ENCODE measurements around the gene RHEX.
"Not testable (repeated sequence)": the region's sequence is repeated elsewhere in the genome, so short reads cannot be mapped to it uniquely, and the experiment has no call there.

Gene RHEX, protein sequence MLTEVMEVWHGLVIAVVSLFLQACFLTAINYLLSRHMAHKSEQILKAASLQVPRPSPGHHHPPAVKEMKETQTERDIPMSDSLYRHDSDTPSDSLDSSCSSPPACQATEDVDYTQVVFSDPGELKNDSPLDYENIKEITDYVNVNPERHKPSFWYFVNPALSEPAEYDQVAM

DNA sequence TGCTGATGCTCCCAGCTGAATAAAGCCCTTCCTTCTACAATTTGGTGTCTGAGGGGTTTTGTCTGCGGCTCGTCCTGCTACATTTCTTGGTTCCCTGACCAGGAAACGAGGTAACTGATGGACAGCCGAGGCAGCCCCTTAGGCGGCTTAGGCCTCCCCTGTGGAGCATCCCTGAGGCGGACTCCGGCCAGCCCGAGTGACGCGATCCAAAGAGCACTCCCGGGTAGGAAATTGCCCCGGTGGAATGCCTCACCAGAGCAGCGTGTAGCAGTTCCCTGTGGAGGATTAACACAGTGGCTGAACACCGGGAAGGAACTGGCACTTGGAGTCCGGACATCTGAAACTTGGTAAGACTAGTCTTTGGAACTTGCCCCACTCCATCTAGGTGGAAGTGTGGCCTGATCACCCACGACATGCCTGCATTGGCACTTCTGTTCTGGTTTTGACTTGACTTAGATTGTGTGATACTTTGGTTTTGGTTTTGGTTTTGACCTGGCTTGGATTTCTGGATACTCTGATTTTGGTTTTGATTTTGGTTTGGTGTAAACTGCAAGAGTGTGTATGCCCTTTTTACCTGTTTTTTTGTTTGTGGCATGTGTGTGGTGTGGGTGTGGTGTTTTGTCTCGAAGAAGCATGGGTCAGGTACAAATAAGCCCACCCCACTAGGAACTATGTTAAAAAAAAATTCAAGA is at the start of gene RHEX:
TSS of gene RHEX (plus strand) at position 255 of the 692 bp plus-strand sequence. CDS start 44,656 bp downstream, outside the sequence.
- not testable (repeated sequence) for DNase-seq

DNA sequence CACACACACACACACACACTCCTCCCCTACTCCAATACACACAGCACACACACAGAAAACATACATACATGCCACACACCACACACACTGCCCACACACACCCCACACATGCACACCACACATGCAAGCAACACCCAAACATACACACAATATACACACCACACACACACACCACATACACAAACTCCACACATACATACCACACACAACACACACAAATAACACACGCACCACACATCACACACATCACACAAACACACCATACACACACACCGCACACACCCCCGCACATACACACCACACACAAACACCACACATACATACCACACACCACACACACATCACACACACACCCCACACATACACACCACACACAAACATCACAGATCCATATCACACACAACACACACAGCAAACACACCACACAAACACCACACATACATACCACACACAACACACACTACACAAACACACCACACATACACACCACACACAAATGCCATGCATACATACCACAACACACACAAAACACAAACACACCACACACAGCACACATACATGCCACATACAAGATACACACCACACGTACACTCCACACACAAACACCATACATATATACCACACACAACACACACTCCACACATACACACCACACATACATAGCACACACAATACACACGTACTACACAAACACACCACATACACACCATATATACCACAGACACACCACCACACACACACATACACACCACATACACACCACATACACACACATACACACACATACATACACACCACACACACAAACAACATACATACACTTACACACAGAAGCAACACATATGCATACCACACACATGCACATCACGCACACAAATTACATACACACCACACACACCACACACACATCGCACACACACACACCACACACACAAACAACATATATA is 48.8 kb upstream of the RHEX start:
- DNase-seq: no peak

DNA sequence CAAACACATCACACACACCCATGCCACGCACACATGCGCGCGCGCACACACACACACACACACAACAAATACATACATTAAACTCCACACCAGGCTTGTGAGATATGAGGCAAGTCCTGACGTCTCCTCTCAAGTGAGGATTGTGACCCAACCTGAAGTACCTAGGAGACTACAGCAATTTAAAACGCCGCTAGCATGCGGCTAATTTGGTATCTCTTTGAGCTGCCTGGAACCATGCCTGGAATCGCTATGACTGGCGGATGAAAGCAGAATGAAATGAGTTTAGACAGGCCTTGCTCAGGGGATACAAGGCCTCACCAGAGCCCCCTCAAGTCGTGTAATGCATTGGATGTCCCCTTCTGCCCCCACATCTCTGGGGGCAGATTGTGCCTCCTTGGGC is 48.1 kb upstream of the RHEX start:
- DNase-seq: no peak

DNA sequence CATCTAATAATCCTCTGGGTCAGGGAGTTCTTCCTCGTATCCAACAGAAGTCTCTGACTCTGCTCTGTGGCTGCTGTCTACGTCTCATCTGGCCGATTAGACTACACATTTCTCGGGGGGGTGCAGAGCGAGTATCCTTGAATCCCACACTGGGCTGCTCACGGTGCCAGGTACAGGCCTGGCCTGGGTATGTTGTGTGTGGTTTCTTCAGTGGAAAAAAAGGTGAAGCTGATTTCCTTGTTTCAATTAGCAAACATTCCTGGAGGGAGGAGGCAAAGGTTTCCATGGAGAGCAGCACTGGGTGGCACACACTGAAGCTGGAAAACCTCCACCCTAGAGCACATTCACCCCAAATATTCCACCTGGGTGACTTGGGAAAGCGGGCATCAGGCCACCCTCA is 47.7 kb upstream of the RHEX start:
- DNase-seq: no peak

DNA sequence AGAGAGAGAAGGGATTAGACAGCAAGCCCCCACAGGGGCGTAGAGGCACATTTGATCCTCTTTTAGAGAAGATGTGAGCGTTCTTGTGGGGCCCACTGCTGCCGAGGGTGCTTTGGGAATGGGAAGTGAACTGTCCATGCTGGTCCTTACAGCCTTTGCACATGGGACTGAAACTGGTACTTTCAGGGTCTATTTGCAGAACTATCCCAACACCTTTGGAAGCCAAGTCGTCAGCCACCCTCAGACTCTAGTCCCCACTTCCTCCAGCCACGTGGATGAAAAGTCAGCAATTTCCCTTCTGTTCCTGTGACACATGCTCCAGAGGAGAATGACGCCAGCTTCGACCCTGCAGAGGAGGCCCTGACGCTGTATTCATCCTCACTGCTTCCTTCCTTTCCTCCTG is 47.2 kb upstream of the RHEX start:
- no peak for DNase-seq

DNA sequence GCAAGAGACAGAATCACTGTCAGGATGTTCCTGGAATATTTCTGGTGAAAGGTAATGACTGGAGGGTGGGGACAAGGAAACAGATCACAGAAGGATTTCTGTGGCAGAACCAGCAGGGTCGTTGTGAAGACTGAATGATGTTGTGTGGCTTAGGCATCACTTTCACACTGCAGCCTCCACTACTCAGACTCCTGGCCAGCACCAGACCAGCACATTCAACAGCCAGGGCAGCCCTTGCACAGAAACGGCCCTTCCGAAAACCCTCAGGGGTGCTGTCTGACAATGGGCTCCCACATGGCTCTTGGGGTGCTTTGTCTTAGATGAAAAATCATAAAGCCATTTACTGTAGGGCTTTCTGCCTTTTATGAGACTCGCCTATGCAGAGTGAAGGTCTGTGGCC is 46.0 kb upstream of the RHEX start:
- no peak for DNase-seq

DNA sequence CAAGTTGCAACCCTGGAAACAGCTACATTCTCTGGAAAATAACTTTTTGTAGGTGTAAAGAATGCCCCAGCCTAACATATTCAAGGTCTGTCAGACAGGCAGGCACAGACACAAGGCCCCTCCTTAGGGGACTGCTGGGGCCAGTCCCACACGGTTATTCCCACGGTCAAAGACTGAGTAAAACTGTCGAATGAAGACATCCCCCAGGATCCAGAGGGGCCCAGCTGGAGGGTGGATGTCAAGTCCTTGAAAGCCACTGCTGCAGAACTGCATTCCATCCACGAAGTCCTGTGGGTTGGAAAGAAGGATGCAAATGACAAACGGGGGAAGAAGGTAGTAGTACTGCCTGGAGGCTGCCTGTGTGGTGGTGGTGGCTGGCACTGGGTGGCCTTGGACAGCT is 42.9 kb upstream of the RHEX start:
- DNase-seq: no peak

DNA sequence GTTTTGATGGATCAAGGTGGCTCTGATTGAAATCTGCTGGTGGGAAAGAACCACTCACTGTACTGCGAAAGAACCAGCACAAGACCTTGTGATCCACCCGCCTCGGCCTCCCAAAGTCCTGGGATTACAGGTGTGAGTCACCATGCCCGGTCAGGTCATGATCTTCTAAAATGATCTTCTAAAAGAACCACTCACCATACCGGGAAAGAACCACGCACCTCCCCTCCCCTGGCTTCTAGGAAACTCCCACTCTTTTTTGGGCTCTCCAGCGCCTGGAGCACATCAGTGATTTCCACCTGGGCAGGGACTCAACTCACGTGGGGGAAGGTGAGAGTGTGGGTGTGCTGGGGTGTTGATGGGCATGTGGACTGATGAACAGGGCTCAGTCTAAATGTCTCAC is 41.9 kb upstream of the RHEX start:
- DNase-seq: peak in 1 of 2 experiments; percentile 27

DNA sequence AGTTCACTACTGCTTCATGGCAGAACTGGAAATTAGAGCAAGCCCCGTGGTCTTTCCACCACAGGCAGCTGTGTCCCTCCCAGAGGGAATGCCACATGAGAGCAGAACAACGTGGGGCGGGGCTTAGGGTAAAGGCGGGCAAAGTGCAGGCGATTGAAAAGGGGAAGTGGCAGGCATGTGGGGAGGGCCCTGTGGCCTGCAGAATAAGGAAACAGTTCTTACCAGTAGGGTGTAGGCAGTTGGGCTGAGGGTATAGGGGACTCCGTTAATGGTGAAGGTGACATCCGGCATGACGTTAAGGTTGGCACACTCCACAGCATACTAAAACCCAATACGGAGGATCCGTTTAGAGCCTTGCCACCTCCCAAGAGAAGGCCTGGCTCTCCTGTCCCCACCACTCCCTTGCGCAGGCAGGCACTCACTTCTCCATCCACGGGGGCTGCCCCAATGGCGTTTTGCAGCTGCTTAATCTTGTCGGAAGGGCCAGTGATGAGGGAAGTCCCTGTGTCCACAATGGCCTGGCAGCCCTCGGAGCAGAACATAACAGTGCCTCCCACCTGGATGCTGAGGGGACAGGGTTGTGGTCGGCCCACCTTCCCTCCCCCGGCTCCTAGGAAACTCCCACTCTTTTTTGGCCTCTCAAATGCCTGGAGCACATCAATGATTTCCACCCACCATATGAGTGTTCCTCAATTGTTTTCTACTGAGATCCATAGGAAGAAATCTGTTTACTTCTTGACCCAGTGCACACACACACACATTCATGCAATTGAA is 40.7 kb upstream of the RHEX start:
- DNase-seq: peak; percentile 10 to 17

DNA sequence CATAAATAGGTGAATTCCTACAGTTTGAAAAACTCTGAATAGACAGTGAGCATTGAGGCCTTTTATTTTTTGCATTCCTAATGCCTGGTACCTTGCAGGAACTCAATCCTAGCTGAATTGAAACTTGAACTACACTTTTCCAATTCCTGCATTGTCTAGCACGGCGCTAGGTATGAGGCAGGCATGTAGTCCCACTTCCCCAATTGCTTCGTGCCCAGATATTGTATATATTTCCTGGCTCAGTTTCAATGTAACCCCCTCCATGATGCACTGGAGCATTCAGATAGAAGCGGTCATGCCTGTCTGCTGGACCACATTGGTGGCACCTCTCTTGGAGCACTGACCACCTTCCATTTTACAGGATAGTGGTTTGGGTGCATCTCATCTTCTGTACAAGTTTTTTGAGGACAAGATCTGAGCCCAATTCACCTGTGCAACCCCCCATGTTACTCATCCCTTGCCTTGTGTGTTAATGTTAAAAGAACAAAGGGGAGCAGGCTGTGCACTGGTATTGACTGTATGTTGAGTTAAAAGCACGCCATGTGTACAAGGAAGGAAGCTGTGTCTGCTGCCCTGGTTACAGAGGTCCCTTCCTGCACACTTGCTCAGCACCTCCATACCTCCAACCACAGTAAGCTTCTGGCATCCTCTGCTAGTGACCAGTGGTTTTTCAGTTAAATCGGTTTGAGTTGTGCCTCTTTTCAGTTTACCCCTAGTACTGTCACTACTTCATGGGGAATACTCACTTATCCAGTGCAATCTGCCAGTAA is 39.8 kb upstream of the RHEX start:
- no peak for DNase-seq

DNA sequence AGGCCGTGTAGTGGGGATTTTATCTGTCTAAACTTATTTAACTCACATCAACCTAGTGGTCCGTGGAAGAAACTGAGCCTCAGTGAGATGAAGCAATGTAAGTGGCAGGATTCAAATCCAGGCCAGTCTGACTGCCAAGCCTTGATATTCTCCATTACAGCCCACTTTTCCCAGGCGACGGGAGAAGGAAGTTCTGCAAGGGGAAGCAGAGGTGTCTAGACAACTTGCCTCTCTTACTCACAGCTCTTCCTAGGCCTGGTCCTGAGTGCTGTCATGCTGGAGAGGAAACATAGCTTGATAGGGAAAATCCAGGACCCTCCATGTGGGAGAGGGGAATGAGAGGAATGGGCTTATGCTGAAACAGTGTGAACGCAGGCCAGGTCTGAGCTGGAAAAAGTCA is 38.4 kb upstream of the RHEX start:
- DNase-seq: no peak

DNA sequence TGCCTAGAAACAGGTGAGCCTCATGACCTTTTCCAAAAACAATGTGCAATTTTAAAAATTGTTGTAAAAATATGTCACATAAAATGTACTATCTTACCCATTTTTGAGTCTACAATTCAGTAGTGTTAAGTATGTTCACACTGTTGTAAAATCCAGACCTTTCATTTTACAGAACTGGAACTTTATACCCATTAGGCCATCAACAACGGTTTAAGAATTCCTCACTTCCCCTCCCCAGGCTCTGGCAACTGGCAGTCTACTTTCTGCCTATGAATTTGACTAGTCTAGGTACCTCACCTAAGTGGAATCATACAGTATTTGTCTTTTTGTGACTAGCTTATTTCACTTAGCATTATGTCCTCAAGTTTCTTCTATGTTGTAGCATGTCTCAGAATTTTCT is 37.9 kb upstream of the RHEX start:
- DNase-seq: no peak

DNA sequence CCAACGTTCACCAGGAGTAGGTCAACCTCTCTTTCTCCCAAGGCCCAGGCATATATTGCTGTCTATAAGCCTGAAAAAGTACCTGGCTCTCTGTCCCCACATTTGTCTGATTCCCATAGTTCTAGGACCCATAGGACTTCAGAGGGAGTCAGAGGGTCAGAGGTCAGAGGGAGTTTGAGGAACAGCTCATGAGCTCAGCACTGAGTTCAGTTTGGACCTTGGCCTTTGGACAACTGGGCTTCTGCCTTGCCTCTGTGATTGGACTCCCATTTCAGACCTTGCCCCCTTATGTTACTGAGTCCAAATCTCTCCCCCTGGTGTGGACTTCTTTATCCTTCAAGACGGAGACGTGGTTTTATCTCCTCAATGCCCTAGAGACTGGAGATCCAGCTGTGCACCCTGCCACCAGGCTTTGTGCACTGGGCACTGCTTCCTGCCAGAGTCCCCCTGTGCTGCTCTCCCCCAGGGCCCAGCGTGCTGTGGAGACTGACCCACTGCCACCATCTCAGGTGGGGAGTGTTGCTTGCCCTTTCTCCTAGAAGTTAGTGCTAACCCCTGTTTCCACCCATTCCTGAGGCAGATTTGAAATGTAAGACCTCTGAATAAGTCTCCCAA is 32.5 kb upstream of the RHEX start:
- no peak for DNase-seq

DNA sequence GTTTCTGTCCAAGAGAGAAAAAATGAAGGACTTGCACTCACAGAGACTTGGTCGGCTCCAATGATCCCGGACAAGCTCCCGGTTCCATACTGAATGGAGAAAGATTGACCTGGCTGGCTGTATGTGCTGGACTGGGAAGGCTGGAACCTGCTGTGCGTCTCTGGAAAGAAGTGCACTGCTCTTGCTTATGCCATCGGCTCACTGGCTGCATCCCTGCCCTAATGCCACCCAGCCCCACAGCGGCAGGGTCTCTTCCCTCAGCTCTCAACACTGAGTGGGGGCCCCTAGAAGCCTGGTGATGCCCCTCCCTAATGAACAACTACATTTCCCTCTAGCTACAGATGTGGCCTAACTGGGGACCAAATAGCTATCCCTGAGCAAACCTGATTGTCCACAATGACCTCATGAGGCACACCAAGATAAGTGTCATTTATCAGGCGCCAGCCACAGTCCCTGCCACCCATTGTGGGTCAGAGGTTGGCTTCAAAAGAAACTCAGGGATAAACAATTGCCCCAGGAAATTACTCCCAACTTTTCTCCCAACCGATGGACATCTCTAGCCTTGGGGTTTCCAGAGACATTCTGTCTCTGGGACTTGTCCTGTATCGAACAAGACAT is 31.9 kb upstream of the RHEX start:
- no peak for DNase-seq

DNA sequence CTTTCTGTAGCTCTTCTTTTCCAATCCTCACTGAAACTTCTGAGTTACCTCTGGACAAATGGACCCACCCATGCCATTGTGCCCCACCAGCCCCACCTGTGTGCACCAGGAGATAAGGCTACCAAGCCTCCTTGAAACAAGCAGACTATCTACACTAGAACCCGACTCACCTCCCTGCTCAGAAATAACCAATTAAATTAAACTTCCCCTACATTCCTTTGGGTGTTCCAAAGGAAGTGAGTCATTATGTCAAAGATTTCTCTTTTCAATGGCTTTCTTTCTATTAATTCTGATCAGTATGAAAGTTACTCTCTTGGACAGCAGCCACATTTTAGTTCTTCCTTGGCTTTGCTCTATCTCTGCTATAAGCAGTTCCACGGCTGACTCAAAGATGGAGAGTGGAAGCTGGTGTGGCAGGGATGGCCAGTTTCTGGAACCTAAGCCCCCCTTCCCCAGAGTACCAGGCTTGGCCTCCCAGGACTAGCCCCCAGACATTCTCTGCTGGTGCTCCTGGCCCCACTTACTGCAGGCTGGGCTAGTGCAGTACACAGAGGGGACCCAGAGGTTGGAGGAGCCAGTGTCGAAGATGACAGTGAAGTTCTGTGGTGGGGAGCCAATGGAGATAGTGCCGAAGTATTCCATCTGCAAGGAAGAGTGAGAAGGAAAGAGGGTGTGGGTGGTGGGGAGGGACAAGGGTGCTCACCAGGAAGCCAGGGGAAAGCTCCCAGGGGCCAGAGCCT is 31.2 kb upstream of the RHEX start:
- no peak for DNase-seq

DNA sequence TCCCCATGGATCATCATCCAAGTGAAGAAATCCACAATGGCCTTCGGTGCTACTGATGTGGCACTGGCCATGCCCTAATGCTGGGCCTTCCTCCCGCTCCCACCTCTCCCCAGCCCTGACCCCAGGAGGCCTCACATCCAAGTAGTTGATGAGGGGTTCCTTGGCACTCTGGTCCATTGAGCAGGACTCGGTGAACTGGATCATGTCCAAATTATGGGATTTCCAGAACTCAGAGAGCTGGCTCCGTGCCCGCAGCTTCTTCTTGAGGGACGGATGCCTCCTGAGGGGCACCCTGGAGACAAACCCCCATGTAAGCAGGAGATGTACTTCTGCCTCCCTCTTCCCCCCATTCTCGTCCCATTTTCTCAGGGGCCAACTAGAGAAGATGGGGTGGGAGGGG is 30.2 kb upstream of the RHEX start:
- no peak for DNase-seq

DNA sequence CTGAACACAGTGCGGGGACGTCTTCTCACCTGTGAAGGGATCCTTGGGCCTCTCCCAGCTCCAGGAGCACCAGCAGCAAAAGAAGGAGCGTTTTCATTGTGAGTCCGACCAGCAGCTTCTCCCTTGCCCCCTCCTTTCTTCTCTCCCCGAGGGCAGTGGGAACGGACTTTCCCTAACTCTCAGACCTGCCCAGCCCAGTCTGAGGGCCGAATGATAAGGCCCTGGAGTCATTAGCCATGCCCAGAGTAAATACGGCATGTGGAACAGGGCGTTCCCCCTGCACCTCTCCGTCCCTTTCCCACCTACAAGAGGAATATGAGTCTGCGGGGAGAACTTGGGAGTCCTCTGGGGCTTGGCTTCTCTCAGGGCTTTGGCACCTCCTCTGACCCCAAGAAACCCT is 29.3 kb upstream of the RHEX start, which contains the start of gene CTSE:
TSS of gene CTSE (minus strand) at position 201 of the 400 bp plus-strand sequence. CDS start at position 97, 104 bp downstream.
- no peak for DNase-seq

DNA sequence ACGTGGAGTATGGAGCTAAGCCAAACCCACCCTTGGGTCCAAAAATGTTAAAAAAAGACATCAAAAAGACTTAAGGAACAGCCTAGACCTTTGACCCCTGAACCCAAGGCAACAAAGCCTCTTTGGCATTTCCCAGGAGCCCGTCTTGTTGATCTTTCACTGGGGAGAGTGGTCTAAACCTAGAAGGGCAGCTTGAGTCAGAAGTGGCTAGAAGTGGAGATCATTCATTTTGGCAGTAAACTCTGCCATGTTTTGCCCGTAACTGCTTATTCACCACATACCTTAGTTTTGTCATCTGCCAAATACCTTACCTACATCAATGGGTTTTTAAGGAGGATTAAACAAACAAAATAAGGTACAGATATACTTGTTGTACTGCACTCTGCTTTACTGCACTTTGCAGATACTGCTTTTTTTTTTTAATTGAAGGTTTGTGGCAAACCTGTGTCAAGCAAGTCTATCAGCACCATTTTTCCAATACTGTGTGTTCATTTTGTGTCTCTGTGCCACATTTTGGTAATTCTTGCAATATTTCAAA is 27.6 kb upstream of the RHEX start:
- no peak for DNase-seq

DNA sequence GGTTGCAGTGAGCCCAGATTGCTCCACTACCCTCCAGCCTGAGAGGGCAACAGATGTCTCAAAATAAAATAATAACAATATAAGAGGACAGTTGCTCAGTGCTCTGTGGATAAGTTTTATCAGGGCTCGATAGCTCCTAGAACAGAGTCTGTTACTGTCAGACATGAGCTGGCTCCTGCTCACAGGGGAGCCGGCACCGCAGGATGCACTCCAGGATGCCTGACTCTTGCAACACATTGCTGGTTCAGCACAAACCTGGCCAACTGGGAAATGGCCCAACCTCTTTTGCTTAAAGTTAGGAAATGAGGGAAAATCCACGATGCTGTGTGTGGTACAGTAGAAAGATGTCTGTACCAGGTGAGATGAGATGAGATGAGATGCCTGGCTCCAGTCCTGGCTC is 23.5 kb upstream of the RHEX start:
- DNase-seq: no peak

DNA sequence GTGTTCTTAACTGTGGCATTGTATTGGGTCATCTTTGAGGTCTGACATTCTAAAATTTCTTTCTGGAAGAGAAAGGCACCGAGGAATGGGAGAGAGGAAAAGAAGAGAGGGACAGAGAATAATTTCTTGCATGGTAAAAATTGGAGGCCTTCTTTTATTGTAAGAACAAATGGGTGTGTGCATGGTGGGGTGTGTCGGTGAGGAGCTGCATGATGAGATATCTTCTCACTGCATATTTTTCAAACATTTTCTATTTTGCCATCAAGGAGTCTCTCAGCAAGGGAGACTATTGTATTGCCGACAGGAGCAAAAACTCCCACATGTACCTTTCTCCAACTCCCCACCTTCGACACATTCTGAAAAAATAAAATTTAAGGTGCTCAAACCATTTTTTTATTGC is 22.8 kb upstream of the RHEX start:
- no peak for DNase-seq

Measured in stimulated activated CD4-positive, alpha-beta T cell treated with anti-CD3 and anti-CD28 coated beads, Interleukin-4, amount 100 ng/mL, for 4 hours (primary cell).